GM21576 (cell line): ENCODE results near the gene ALG14.

Experiments used
- ATAC-seq: cut with Tn5 transposase; IDR thresholded peaks from one replicate; pipeline ENCODE4 v1.9.1; 2021; ENCODE audit warnings: mild to moderate bottlenecking, moderate library complexity; ENCODE audit not compliant: unreplicated experiment

ALG14 gene

GRCh38 chr1:94988356-94988755 lies 84.4 kb downstream of the ALG14 start:
- ATAC-seq = no peak

DNA sequence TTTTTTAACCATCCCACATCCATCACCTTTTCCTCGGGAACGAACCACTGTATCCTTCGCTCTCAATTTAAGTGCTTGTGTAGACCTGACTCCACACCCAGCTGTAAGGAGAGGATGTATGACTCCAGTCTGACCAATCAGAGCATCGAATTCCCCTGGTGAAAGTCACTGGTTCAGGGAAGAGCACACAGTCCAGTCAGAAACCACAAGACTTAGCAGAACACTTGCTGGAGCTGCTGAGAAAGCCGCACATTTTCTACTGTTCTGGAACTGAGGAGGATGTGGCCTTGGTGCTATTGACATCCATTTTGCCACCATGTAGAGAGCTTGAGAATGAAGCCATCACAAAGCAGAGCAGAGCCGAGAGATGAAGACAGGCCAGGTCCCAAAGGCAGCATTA lies 86.0 kb downstream of the ALG14 start:
- no peak for ATAC-seq

DNA sequence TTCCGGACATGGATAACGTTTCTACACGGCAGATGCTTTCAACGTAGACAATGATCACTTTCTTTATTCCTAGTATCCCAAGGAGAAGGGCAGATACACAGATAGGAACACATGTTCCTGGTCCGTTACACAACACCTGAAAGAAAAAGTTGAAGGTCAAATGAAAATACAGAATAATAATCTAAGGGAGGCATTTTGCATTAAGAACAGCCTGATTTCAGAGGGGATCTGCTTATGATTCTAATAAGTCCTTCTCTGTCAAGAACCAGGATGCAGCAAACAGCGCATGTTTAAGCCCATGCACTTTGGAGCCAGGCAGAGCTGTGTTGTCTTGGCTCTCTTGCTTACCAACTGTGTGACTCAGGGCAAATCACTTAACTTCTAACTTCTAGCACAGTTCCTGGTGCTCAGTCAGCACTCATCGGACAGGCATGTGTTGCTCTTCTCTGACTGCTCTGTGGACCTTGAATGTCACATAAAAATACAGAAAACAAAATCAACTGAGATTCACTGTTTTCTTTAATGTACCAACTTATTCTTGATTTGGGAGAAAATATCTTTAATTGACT lies 89.5 kb downstream of the ALG14 start:
- ATAC-seq = no peak

DNA sequence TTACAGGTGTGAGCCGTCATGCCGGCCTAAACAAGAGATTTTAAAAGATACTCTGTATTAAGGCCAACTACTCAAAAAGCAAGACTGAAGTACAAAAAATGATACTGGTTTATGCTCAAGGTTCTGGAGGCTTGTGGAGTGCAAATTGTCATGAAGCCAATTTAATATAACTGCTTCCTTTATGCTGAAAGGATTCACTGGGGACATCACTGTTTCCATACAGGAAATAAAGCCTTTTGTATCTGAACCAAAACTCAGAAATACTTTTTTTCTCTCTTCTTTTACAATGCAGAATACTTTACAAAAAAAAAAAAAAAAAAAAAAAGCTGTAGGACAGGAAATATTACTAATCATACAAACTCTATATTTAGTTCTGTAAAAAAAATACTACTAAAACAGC lies 90.4 kb downstream of the ALG14 start:
- ATAC-seq = no peak

DNA sequence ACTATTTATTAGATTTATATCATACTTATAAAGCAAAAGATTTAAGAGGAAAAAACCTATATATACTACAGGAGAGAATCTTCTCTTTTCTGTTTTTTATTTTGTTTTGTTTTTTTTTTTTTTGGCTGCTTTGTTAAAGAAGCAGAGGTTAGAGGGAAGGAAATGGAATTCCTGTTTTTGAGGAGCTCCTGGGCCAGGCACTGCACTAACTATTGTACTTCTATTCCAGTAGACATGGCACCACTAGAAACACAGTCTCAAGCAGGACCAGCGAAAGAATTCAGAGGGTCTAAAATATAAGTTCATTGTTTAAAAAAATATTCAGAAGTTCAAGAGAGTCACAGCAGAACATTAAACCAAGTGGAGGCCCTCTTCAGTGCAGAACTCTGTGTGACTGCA lies 91.2 kb downstream of the ALG14 start:
- no peak for ATAC-seq

DNA sequence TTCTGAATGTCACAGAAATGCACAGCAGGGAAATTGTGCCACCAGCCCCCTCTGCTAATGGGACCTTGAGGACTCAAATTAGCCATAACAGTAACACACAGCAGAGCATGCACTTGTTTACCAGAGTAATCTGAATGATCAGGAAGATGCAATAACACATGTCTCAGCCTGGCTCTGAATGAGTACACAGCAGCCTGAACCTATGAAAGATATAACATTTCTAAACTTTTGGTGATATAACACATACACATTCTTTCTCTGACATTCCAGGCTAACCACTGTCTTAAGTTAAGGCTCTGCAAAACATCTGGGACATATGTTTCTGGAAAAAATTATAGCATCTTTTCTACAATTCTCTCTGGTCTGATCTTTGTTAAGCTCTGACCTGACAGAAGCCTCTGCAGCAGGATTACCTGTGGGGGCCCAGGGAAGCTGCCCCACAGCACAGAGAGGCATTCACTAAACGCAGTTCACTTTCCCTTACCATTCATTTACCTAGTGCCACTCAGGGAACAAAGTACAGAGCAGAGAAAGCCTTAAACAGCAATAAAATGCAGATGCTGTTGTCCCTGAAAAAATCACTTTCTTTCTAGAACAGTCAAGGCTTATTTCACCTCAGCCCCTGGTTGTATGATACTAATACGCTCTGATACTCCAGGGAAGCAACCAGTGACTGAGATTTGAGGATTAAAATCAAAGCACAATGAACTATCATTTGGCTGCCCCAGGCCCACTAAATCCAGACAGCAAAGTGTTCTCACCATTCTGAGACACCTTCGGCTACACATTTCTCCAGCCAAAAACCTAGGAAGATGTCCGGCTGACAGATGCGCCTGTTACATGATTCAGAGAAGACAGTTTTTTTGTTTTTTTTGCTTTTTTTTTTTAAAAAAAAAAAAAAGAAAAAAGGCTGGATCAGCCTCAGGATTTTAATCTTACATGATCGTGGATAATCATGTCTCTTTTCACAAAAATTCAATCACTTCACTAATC lies 91.9 kb downstream of the ALG14 start:
- no peak for ATAC-seq

DNA sequence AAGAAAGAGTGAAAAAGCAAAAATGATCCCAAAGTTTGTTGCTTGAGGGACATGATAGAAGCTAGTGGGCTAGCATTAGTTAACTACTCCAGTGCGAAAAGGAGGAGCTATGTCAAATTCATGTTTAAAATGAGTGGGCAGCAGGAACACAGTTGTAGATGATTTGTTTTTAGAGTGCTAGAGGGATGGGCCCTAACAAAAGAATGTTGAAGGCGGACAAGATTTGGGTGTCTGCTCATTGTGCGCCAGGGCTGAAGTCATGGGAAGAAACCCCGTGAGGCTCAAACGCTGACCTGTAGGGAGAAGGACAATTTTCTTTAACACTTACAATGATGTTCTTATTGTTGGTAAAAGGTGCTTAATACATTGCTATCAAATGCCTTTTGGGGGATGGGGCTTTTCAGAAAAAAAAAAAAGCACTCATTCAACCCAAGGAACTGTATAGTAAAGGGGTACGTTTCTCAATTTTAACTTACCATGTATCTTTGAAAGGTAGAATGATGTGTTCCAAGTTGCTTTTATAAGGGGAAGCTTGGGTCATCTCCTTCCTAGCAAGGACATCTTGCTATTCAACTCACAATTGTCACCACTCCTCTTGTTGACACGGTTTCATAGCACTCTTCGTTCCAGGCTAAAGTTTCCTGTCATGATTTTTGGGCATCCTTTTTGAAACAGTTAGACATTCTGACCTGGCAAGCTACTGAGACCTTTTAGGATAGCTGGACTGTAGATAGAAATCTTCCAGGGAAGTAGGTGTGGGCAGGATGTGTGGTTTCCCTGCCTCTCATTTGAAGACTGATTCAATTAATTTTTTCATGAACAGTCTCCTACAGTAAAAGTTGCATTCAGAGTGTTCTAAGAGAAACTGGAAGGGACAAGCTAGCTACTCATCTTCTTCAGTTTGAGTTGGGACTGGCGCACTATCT lies 92.8 kb downstream of the ALG14 start:
- ATAC-seq = no peak

GRCh38 chr1:94979131-94979530 lies 93.6 kb downstream of the ALG14 start:
- no peak for ATAC-seq

- no peak for ATAC-seq
Measured at GRCh38 chr1:94978401-94978800, 94.3 kb downstream of the ALG14 start.

GRCh38 chr1:94976971-94977548 lies 95.7 kb downstream of the ALG14 start:
- no peak for ATAC-seq

- no peak for ATAC-seq
Measured at GRCh38 chr1:94974824-94975223, 97.9 kb downstream of the ALG14 start.

GRCh38 chr1:94974241-94974640 lies 98.5 kb downstream of the ALG14 start:
- ATAC-seq = no peak

- ATAC-seq = no peak
Measured at GRCh38 chr1:94973309-94973922, 99.3 kb downstream of the ALG14 start.

- ATAC-seq = no peak
Measured at GRCh38 chr1:94971491-94971924, 101.2 kb downstream of the ALG14 start.

GRCh38 chr1:94970783-94971182 lies 102.0 kb downstream of the ALG14 start:
- no peak for ATAC-seq

GRCh38 chr1:94969137-94969536 lies 103.6 kb downstream of the ALG14 start:
- no peak for ATAC-seq

- ATAC-seq = no peak
Measured at GRCh38 chr1:94966033-94966432, 106.7 kb downstream of the ALG14 start.

- no peak for ATAC-seq
Measured at GRCh38 chr1:94963864-94964263, 108.9 kb downstream of the ALG14 start.

DNA sequence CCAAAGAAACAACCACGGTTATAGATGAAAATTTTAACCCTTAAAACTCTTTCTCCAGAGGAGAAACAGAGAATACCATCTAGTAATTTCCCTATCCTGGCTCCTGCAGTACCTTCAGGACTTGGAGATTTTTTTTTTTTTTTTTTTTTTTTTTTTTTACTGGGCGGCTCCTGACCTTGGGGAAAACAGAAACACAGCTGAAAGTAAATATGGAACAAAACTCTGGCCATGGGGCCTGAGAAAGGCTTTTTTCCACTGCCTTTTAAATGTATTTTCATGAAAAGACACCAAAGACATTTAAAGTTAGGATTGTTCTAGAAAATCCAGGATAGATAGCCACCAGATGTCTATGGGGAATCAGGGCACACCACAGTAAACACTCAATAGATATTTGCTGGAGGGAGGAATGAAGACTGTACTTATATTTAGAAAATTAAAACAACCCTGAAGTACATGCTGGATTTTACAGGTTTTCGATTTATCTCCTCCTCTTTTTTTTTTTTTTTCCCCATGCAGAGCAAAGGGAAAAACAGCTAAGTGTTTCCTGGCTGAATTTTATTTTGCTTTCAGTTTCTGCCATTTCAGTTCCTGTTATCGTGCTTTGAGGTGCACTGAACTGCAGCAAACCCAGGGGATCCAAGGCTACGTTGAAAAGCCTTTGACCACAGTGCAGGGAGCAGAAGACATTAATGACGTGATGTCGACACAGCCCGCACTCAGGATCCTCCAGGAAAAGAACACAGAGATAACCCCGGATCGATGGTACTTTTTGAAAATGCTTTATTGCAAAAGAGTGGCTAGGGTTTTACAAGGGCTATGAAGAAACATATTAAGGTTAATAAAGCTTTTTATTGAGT lies 110.1 kb downstream of the ALG14 start:
- peak; percentile 97 for ATAC-seq
